HG03439 (cell line): ENCODE data around the gene SH3BP1.

Experiments used
- ATAC-seq: cut with Tn5 transposase; IDR thresholded peaks from one replicate; pipeline ENCODE4 v1.9.1; 2021; ENCODE audit warnings: mild to moderate bottlenecking, moderate library complexity; ENCODE audit not compliant: unreplicated experiment

The SH3BP1 gene

DNA sequence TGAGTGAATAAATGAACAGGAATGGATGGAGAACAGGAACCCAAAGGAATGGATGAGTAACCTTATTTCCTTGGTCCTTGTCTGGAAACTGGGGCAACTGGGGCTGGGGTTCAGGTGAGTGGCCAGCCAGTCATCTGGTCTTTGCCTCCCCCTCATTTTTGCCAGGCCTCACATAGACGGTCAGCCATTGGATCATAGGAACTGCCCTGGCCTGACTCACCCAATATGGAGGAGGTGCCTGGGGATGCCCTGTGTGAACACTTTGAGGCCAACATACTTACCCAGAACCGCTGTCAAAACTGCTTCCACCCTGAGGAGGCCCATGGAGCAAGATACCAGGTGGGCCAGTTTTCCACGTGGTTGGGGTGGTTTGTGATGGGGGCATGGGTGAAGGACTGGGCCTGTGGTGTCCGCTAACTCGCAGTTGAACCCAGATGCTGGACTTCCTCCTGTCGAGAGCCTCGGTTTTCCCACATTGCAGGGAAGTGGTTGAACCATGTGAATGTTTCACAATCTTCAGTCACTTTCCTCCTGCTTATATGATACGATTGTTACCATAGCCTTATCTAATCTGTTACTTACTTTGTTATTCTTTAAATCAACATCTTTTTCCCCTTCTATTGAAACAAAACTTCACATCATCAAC, 61.8 kb downstream of the SH3BP1 start:
- no peak for ATAC-seq

DNA sequence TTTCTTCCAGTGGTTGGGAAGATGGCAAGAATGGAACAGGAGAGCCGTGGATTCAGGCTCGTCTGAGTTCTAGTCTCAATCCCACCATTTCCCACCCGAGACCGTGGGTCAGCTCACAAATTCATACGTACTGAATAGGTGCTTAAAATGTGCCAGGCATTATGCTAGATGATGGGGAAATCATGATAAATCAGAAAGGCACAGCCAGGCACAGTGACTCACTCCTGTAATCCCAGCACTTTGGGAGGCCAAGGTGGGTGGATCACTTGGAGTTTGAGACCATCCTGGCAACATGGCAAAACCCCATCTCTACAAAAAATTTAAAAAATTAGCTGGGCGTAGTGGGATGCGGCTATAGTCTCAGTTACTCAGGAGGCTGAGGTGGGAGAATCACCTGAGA, 64.4 kb downstream of the SH3BP1 start:
- no peak for ATAC-seq

DNA sequence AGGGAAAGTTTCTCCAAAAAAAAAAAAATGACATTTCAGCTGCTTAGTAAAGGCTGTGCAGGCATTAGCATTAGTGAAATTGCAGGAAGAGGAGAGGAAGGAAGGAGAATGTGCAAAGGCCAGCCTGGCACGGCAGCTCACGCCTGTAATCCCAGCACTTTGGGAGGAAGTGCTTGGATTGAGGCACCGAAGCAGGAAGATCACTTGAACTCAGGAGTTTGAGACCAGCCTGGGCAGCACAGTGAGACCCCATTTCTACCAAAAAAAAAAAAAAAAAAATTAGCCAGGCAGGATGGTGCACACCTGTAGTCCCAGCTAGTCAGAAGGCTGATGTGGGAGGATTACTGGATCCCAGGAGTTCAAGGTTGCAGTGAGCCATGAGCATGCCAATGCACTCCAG, 65.2 kb downstream of the SH3BP1 start:
- ATAC-seq: no peak

DNA sequence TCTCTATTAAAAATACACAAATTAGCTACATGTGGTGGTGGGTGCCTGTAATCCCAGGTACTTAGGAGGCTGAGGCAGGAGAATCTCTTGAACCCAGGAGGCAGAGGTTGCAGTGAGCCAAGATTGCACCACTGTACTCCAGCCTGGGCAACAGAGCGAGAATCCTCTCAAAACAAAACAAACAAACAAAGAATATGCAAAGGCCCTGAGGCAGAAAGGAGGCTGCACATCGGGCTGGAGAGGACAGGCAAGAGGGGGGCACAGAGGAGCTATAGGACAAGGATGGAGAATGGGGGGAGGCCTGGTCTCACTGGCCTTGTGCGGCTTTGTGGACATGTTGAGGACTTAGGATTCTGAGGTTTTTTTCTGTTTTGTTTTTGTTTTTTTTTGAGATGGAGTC, 65.7 kb downstream of the SH3BP1 start:
- ATAC-seq: no peak
